Sciatic nerve (tissue), 2 donors: ENCODE results near the gene ANKRD18B. TPM values are rescaled to one million over a fixed set of nuclear protein-coding genes. Genes with fewer than 3 reads are reported as not detected.
"Not testable (repeated sequence)": the region's sequence is repeated elsewhere in the genome, so short reads cannot be mapped to it uniquely, and the experiment has no call there.

Source experiments
- ATAC-seq: fragments of 200-7000 bp; cut with Tn5 transposase; one replicate; pipeline ENCODE4 v1.9.1; 2020; ENCODE audit warnings: mild to moderate bottlenecking, moderate library complexity
- DNase-seq: peaks from one replicate; pipeline ENCODE4 v3.0.0-alpha.2; 2020; ENCODE audit warnings: low spot score
- intact Hi-C: fragments of 100-400 bp; cut with DNase I; formaldehyde crosslinking; loops from one replicate; pipeline ENCODE4 v1.14.2; 2022
- total RNA-seq: library from RNA; stranded (reverse); fragmentation: NEBNext Ultra II Directional; extraction: Animal tissue kit (Norgen Biotek cat#: 25700); gene quantifications from one replicate; pipeline ENCODE4 v1.2.1, GENCODE V29; 2021
- donor health status: DM: no; HTN: no; CAD: no.
- donor health status: DM: no; HTN: no; CAD: no.

The ANKRD18B gene
- total RNA-seq, result 1.2 TPM

DNA sequence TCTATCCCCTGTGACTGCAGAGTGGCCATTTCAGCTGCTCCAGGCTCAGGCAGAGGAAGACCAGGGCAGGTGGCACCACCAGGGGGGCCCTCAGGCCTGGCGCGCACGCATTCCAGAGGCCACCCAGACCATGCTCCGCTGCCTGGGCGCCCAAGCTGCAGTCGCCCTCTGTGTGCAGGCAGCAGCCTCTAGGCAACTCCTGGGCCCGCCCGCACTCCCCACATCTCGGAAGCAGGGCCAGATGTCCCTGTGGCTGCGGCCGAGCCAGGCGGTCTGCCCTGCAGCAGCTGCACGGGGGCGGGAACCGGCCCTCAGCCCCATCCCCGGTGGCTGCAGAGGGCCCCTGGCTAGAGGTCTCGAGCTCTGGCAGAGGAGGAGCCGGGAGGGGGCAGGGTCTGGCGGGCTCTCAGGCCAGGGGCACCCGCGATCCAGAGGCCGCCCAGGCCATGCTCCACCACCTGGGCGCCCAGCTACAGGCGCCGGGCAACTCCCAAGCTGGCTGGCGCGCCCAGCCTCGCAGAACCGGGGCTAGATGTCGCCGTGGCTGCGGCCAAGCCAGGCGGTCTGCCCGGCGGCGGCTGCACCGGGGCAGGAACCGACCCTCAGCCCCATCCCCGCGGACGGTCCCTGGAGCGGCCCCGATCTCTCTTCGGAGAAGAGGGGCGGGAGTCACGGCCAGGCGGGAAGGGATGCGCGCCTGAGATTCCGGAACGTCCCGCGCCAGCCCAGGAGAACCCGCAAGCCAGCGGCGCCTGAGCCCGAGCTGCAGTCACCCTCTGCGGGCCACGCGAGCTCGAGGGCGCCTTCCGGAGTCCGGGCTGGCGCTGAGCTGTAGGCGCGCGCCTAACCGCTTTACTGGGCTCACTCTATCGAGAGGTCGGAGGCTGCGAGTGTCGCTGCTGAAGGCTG lies at the start of gene ANKRD18B:
ANKRD18B (plus strand) TSS at position 855 of the 909 bp plus-strand sequence. CDS start 239 bp downstream, outside the sequence.
- DNase-seq, intact Hi-C loops: not testable (repeated sequence)
- peak; percentile 51 for ATAC-seq

DNA sequence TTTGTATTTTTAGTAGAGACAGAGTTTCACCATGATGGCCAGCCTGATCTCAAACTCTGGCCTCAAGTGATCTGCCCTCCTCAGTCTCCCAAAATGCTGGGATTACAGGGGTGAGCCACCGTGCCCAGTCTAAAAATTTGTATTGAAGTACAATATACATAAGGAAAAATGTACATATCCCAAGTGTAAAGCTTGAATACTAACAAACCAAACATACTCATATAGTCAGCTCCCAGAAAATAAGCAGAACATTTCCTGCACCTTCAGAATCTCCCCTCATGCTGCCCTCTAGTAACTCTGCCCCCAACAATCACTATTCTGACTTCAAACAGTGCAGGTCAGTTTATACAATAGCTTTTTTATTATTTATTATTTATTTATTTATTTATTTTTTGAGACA lies 48.7 kb upstream of the ANKRD18B start:
- intact Hi-C loops, result no loop called here
- ATAC-seq (no peak), DNase-seq (no peak)

DNA sequence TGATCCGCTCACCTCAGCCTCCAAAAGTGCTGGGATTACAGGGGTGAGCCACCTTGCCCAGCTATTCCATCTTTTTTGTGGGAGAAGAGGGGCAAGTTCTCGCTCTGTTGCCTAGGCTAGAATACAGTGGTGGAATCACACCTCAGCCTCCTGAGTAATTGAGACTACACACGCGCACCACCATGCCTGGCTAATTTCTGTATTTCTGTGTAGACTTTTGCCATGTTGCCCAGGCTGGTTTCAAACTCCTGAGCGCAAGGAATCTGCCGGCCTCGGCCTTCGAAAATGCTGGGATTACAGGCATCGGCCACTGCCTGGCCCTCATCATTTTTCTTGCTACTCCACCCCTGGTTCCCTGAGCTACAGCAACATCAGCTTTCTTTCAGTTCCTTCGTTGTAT lies 47.5 kb upstream of the ANKRD18B start:
- intact Hi-C loops, result no loop called here
- DNase-seq (no peak), ATAC-seq (no peak)

DNA sequence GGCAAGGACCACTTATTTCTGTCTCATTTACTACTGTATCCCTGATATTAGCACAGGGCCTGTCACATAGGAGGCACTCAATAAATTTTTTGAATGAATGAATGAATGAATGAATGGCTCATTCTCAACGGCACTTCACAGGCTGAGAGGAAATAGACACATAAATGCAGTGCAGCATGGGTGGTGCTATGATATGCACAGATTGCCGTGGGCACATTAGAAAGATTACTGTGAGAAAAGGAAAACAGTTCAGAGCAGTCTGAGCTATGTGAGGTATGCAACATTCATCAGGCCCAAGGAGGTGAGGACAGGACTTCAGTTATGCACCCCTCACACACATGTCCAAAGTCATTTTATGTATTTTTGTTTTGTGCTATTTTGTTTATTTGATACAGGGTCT lies 43.9 kb upstream of the ANKRD18B start:
- intact Hi-C loops, result no loop called here
- no peak for DNase-seq
- ATAC-seq, result no peak

DNA sequence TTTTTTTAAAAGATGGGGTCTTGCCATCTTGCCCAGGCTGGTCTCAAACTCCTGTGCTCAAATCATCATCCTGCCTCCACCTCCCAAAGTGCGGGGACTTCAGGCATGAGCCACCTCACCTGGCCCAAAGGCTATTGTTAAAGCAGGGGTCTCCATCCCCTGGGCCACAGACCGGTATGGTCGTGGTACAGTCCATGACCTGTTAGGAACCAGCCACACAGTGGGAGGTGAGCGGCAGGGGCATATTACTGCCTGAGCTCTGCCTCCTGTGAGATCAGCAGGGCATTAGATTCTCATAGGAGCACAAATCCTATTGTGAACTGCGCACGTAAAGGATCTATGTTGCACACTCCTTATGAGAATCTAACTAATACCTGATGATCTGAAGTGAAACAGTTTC lies 43.1 kb upstream of the ANKRD18B start:
- DNase-seq (no peak), ATAC-seq (no peak)
- intact Hi-C loops, result no loop called here

DNA sequence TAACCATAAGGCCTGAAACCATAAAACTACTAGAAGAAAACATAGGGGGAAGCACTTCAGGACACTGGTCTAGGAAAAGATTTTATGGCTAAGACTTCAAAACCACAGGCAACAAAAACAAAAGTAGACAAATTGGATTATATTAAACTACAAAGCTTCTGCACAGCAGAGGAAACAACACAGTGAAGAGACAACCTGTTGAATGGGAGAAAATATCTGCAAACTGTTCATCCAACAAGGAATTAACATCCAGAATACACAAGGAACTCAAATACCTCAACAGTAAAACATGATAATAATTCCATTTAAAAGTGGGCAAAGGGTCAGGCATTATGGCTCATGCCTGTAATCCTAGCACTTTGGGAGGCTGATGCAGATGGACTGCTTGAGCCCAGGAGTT lies 38.7 kb upstream of the ANKRD18B start:
- ATAC-seq, intact Hi-C loops, DNase-seq: not testable (repeated sequence)

DNA sequence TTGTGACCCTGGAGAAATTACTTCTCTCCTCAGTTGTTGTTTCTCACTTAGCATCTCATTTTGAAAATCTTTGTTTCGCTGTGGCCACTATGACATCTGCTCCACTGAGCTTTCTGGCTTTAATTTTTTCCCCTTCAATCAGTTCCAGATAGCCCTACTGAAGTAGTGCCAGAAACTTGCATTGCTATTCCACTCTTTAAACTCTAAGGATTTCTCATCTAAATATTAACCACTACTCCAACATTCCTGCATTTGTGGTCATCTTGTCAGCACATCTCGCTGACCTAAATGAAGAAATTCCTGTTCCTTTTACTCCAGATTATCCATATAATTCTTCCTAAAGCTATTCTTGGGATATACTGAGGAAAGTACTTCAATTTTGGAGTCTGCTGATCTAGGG lies 35.0 kb upstream of the ANKRD18B start:
- intact Hi-C loops, result no loop called here
- ATAC-seq (no peak), DNase-seq (no peak)

DNA sequence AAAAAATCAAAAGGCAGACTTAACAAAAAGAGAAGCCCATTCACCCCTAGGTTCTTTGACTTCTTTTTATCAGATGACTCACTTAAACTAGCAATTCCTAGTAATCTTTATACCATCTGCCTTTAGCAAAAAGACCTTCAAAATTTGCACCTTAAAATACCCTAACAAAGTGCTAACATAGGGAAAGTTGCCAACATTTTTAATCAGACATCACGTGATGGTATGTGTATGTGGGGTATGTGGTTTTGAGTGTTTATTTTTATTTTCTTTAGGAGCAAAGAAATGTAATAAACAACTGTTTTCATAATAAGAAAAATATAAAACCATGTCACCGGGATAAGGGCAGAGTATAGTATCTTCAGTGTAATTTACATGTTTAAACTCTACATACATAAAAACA lies 30.2 kb upstream of the ANKRD18B start:
- intact Hi-C loops, DNase-seq, ATAC-seq: not testable (repeated sequence)

DNA sequence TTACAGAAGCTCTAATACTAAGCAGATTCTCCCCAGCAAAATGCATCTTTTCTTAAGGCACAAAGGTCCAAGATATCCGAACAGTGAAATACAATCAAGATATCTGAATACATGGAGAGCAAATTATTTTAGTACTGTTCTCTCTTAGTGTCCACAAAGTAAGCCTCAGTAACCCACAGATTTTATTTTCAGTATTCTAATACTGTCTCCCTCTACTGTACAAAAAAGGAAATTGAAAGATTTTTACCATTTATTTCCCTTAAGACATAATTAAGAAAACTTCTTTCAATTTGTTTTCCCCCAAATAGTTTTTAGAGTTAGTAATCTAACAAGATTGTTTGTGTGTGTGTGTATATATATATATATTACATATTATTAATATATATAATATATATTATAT lies 25.7 kb upstream of the ANKRD18B start:
- intact Hi-C loops, result no loop called here
- no peak for ATAC-seq
- no peak for DNase-seq

DNA sequence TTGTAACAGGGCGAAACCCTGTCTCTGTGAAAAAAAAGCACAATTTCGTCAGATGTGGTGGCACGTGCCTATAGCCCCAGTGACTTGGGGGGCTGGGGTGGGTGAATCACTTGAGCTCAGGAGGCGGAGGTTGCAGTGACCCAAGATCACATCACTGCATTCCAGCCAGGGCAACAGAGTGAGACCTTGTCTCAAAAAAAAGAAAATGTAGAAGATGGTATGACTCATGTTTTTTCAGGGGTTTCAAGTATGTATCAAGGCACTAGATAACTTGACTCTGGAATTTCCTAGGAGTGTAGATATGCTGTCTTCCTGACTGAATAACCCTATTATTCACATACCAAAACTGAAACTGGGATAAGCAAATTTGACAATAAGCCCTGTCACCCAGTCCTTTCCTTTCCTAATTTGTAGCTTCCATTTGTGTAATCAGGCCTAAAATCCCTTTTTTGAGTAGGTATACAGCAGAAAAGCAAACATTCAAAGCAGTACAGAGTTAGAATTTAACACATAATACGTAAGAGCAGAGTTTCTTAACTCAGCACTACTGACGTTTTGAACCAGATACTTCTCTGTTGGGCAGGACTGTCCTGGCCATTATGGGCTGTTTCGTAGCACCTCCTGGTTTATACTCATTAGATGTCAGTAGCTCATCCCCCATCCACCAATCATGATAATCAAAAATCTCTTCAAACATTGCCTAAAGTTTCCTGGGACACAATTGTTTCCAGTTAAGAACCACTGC lies 17.3 kb upstream of the ANKRD18B start:
- intact Hi-C loops, result no loop called here
- ATAC-seq, result no peak
- no peak for DNase-seq

DNA sequence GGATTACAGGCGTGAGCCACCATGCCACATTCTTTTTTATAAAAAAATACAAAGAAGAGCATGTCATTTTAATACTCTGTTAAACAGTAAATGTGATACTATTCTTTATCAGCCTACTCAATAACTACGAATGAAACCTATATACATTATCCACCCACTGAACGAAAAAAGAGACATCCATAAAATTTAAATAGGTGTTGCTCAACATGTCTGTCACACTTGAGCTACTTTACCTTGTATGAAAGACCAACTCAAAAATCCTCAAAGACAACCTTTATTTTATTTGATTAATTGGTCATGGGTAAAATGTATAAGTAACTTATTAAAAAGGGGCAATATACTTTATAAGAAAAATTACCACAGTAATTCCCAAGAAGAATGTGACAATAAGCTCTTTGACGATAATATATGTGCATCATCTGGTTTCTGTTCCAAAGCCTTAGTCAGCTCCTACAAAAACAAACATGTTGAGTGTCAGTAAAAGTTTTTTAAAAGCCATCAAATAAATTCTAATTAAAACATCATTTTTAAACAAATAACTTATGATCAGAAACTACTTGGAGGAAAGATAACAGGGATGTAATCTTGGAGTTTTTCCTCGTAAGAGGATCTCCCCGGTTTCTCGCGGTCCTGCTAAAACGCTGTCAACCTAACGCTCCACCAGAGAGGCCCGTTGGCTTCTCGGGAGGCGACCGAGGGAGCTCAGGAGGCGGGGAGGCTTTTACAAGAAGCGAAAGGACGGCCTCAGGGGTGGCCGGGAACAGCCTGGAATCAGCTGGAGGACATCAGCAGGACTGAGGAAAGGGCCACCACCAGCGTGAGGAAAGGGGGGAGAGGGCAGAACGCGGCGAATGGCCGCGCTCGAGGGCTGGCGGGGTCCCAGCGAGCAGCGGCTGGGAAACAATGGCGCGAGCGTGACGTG lies 13.5 kb upstream of the ANKRD18B start:
- DNase-seq (peak; percentile 76), ATAC-seq (peak; percentile 94)
- intact Hi-C loops, result no loop called here

DNA sequence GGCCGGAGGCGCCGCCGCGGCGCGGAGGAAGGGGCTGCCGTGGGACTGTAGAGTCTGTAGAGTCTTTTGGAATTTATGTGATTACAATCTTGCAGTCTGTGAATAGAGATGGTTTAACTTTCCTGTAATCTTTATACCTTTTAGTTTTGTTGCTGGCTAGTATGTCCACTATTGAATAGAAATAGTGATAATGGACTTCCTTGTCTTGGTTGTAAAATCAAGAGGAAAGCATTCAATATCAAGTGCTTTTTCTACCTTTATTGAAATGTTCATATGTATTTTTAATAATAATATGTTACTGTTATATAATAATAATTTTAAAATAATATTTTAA lies 12.9 kb upstream of the ANKRD18B start:
- ATAC-seq, DNase-seq, intact Hi-C loops: not testable (repeated sequence)

DNA sequence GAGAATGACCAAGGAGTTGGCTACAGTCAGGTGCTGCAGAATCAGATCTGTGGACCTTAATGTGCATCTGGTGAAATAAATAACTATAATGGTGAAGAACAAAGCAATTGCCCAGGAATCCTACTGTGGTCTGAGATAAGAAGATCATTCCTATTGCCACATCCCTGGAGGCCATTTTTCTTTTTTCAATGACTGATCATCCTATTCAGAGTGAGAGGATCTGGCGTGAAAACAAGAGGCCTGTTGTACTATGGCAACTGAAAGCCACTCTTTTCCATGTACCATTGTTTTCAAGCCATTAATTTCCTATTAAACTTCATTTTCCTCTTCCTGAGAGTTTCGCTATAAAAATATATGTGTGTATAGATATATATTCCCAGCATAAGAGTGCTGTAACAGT lies 11.5 kb upstream of the ANKRD18B start:
- DNase-seq, ATAC-seq, intact Hi-C loops: not testable (repeated sequence)

DNA sequence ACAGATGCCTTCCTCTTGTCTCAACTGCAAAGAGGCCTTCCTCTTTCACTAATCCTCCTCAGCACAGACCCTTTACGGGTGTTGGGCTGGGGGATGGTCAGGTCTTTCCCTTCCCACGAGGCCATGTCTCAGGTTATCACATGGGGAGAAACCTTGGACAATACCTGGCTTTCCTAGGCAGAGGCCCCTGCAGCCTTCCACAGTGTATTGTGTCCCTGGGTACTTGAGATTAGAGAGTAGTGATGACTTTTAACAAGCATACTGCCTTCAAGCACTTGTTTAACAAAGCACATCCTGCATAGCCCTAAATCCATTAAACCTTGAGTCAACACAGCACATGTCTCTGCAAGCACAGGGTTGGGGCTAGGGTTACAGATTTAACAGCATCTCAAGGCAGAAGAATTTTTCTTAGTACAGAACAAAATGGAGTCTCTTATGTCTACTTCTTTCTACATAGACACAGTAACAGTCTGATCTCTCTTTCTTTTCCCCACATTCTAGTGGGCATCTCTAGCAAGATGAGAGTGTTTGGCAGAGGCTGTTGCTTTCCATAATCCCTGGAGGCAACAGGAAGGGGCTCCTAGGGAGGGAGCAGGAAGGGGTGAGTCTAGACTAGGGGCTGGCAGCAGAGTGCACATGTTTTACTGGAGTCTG lies 8.6 kb upstream of the ANKRD18B start:
- intact Hi-C loops, result not testable (repeated sequence)

DNA sequence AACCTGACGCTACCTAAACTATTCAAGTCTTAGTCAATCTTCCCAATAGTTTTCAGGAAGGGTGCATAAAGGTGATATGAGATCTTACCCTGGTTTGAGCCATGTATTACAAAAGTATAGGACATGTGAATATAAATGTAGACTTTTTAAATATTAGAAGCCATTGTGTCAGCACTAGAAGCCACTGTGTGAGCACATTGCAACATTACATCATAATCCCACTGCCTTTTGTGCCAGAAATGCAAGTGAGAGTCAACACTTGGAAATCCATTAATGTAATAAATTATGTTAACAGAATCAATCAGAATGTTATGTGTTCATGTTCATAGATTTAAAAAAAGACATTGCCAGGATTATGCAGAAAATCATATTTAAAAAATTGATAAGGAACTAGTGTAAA lies 7.7 kb upstream of the ANKRD18B start:
- ATAC-seq, DNase-seq, intact Hi-C loops: not testable (repeated sequence)

More for the DNA sequence above, 8.6 kb upstream of the ANKRD18B start:
- not testable (repeated sequence) for ATAC-seq, DNase-seq

DNA sequence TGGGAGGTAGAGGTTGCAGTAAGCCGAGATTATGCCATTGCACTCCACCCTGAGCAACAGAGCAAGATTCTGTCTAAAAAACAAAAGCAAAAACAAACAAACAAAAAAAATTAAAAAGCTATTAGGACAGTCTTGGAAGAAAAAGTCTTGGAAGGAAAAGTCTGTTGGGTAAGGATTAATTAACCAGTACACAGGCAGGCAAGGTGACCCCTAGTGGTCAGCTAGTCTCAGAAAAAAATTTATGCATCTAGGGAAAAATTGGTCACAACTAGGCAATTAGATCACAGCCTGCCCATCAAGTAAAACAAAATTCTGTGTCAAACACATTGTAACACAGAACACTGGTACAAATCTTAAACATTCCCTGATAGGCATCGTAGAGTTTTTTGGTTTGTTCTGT lies 6.7 kb upstream of the ANKRD18B start:
- peak; percentile 56 for ATAC-seq
- intact Hi-C loops, result no loop called here
- DNase-seq, result no peak

DNA sequence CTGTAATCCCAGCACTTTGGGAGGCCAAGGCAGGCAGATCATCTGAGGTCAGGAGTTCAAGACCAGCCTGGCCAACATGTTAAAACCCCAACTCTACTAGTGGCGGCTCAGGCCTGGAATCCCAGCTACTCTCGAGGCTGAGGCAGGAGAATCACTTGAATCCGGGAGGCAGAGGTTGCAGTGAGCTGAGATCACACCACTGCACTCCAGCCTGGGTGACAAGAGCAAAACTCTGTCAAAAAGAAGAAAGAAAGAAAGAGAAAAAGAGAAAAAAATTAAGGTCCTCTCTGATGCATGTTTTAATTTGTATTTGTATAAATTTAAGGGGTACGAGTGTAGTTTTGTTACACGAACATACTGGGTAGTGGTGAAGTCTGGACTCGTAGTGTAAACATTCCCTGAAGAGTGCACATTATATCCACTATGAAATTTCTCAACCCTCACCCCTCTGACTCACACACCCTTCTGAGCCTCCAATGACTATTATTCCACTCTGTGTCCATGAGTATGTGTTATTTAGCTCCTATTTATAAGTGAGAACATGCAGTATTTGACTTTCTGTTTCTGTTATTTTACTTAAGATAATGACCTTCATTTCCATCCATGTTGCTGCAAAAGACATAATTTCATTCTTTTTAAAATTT lies 6.0 kb upstream of the ANKRD18B start:
- ATAC-seq, intact Hi-C loops, DNase-seq: not testable (repeated sequence)

DNA sequence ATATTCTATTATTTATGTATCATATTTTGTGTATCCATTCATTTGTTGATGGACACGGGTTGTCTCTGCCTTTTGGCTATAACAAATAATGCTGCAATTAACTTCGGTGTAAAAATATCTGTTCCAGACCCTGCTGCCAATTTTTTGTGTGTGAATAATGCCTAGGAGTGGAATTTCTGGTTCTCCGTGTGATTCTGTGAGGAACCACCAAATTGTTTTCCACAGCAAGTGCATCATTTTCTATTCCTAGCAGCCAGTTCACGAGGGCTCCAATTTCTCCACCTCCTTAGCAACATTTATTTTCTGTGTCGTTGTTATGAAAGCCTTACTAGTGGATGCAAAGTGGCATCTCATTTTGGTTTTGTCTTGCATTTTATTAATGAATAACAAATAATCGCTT lies 2.2 kb upstream of the ANKRD18B start:
- intact Hi-C loops, ATAC-seq, DNase-seq: not testable (repeated sequence)
